ENCODE measurements around the gene SLIT3. TPM values are rescaled to one million over a fixed set of nuclear protein-coding genes. Genes with fewer than 3 reads are reported as not detected.

SLIT3 gene
- total and polyA plus RNA-seq, 8 donors: 1.2 to 24.5 (median 8.6) TPM

DNA sequence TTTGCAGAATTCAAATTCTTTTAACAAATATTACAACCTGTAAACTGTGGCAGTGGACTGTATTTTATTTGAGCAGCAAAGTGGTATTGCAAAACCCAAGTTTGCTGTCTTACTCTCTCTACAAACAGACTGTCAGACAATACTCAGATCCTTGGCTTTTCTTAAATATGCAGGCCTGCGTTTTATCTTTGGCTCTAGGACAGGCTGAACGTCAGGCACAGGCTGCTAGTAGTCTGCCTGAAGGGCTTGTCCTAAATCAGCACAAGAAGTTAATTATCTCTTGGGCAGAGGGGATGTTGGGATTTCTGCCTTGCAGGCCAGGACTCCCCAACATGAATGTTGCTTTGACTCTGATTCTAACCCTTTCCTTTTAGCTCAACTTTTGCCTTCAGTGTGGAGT lies 147.5 kb downstream of the SLIT3 start:
- WGBS, 5 donors: 36 to 60% (median 44%) methylated on average over 2 of the region's 2 CpGs
- intact Hi-C loops (cut with DNase I; ENCODE audit: low total_unique reads): no loop called here
- Histone ChIP-seq H3K9me3 (peaks cover 0 to 7% (median 3%) of the 10 kb centered on the region in 4 donors), H3K4me1 (peaks cover 0 to 35% (median 20%) of the 10 kb centered on the region in 4 donors), H3K27ac (peak overlapping the region in 1 of 5 donors; percentile 38), H3K36me3 (no peaks in the 10 kb centered on the region), H3K27me3 (no peaks in the 10 kb centered on the region), H3K4me3 (no peak overlapping the region)
- TF ChIP-seq POLR2AphosphoS5 (IDR thresholded peaks at IDR 0.05) (no peak), POLR2A (IDR thresholded peaks at IDR 0.05) (no peak), EP300 (IDR thresholded peaks at IDR 0.05) (no peak)
- TF ChIP-seq, protein P1, sequence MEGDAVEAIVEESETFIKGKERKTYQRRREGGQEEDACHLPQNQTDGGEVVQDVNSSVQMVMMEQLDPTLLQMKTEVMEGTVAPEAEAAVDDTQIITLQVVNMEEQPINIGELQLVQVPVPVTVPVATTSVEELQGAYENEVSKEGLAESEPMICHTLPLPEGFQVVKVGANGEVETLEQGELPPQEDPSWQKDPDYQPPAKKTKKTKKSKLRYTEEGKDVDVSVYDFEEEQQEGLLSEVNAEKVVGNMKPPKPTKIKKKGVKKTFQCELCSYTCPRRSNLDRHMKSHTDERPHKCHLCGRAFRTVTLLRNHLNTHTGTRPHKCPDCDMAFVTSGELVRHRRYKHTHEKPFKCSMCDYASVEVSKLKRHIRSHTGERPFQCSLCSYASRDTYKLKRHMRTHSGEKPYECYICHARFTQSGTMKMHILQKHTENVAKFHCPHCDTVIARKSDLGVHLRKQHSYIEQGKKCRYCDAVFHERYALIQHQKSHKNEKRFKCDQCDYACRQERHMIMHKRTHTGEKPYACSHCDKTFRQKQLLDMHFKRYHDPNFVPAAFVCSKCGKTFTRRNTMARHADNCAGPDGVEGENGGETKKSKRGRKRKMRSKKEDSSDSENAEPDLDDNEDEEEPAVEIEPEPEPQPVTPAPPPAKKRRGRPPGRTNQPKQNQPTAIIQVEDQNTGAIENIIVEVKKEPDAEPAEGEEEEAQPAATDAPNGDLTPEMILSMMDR (IDR thresholded peaks at IDR 0.05): no peak
- peak in 1 of 2 donors; percentile 73 for DNase-seq

DNA sequence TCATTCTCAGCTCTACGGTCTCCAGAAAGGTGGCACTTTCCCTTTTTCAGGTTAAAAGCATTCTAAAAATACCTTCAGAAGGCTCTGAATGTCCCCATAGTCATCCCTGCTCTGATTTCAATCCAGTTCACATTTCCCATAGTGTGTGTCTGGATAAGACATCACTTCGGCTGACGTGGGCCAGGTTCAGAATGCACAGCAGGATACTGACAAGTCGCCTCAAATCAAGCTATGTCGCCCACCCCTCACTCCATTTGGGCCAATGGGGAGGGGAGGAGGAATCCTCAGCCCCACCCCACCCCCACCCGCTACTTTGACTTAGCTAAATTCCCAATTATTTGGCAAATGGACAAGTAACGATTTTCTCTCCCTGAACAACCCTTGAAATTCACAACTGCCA lies 148.0 kb downstream of the SLIT3 start:
- WGBS, 5 donors: 83 to 88% (median 86%) methylated on average over 7 of the region's 7 CpGs
- TF ChIP-seq POLR2AphosphoS5 (IDR thresholded peaks at IDR 0.05): no peak
- no peak for TF ChIP-seq EP300 (IDR thresholded peaks at IDR 0.05)
- TF ChIP-seq POLR2A (IDR thresholded peaks at IDR 0.05): no peak
- TF ChIP-seq, protein P1 (IDR thresholded peaks at IDR 0.05): no peak
- Histone ChIP-seq H3K9me3 (peaks cover 0 to 2% (median under 1%) of the 10 kb centered on the region in 4 donors), H3K4me1 (peaks cover 0 to 39% (median 22%) of the 10 kb centered on the region in 4 donors), H3K4me3 (no peak overlapping the region), H3K36me3 (no peaks in the 10 kb centered on the region), H3K27me3 (no peaks in the 10 kb centered on the region), H3K27ac (peak overlapping the region in 1 of 5 donors; percentile 38)
- intact Hi-C loops (cut with DNase I; ENCODE audit: low total_unique reads): no loop called here
- DNase-seq: no peak

DNA sequence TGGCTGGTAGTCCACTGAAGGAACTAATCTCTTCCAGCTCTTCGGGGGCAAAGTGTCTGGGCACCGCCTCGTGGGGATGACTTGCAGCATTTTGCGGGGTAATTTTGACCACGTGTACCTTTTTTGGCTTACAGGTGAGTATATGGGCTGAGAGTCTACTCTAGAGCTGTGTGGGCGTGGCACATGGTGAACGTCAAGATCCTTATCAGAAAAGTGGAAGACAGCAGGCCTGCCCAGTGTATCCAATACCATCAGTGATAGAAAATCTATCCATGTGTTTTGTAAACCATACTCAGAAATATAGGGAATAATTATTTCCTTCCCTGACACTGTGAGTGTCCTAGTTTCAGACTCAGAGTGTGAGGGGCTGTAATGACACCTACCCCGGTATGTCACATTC lies 148.5 kb downstream of the SLIT3 start:
- Histone ChIP-seq H3K9me3 (no peaks in the 10 kb centered on the region), H3K36me3 (no peaks in the 10 kb centered on the region), H3K27ac (peak overlapping the region in 1 of 5 donors; percentile 38), H3K27me3 (no peaks in the 10 kb centered on the region), H3K4me1 (peaks cover 0 to 44% (median 25%) of the 10 kb centered on the region in 4 donors), H3K4me3 (no peak overlapping the region)
- intact Hi-C loops (cut with DNase I; ENCODE audit: low total_unique reads): no loop called here
- no peak for DNase-seq
- 74 to 81% (median 75%) methylated on average over 8 of the region's 8 CpGs for WGBS, 5 donors
- TF ChIP-seq POLR2AphosphoS5 (IDR thresholded peaks at IDR 0.05) (no peak), POLR2A (IDR thresholded peaks at IDR 0.05) (no peak), EP300 (IDR thresholded peaks at IDR 0.05) (no peak)
- TF ChIP-seq, protein P1 (IDR thresholded peaks at IDR 0.05): no peak

DNA sequence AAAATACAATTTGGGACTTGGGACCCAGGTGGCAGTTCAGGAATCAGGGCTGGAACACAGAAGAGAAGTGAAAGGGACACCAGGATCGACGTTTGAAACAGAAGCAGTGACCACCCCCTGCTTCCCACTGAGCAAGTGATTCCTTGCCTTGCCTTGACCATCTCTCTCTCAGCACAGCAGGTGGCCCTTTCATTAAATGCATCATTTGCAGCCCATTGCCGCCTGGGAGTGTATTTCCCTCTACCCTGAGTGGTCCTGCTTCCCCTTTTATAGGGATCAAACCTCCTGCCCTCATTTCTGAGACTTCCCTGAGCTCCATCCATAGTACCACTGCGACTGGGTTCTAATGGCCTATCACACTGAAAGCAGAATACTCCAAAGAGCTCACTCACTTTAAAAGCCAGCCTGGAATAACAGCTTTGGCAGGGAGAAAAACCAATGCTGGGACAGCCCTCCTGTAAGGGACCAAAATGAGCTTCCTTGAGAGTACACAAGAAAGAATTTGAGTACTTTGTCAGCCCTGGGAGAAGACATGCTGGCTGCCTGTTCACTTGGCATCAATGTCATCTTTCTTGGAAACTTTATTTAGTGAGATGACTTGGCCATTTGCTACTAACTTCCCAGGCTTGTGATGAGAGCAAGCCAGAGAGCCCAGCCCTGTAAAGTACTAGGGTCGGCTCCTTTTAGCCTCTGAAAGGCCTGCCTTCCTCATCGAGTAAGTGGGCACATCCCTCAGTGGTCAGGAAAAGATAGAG lies 149.7 kb downstream of the SLIT3 start:
- 63 to 77% (median 75%) methylated on average over 6 of the region's 6 CpGs for WGBS, 5 donors
- no peak overlapping the region for H3K27ac ChIP-seq
- no peak for TF ChIP-seq POLR2AphosphoS5 (IDR thresholded peaks at IDR 0.05)
- no peaks in the 10 kb centered on the region for H3K9me3 ChIP-seq
- peaks cover 0 to 48% (median 26%) of the 10 kb centered on the region in 4 donors for H3K4me1 ChIP-seq
- H3K27me3 ChIP-seq: no peaks in the 10 kb centered on the region
- DNase-seq: no peak
- no peak overlapping the region for H3K4me3 ChIP-seq
- intact Hi-C loops (cut with DNase I; ENCODE audit: low total_unique reads): no loop called here
- no peaks in the 10 kb centered on the region for H3K36me3 ChIP-seq

DNA sequence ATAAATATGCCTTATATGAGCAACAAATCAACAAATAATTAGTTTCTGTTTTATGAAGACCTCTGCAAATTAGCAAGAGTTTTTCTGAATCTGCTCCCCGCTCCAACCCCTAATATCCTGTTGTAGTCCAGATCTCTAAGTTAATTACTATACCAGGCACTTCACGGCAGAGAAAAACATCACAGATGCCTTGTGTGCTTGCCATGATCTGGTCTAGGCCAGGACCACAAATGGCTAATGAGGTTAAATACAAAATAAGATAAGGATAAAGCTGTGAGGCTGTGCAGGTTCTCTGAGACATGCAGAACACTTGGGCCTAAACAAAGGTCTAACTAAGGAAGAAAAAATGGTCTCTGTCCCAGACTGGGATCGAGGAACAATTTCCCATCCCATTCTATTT lies 150.8 kb downstream of the SLIT3 start:
- 70 to 82% (median 77%) methylated on average over 3 of the region's 3 CpGs for WGBS, 5 donors
- Histone ChIP-seq H3K4me3 (no peak overlapping the region), H3K27ac (no peak overlapping the region), H3K4me1 (peaks cover 0 to 48% (median 26%) of the 10 kb centered on the region in 4 donors), H3K36me3 (no peaks in the 10 kb centered on the region), H3K9me3 (no peaks in the 10 kb centered on the region), H3K27me3 (no peaks in the 10 kb centered on the region)
- TF ChIP-seq EP300 (IDR thresholded peaks at IDR 0.05) (no peak), POLR2A (IDR thresholded peaks at IDR 0.05) (no peak), POLR2AphosphoS5 (IDR thresholded peaks at IDR 0.05) (no peak)
- TF ChIP-seq, protein P1 (IDR thresholded peaks at IDR 0.05): no peak
- intact Hi-C loops (cut with DNase I; ENCODE audit: low total_unique reads): no loop called here
- DNase-seq: no peak

Data from stomach (tissue), 9 donors.